Smooth muscle cell (in vitro differentiated cells): ENCODE data around the gene XXYLT1. TPM values are rescaled to one million over a fixed set of nuclear protein-coding genes. Genes with fewer than 3 reads are reported as not detected.

Source experiments
- DNase-seq: peaks from one replicate; lab custom pipeline; 2025; ENCODE audit not compliant: unreplicated experiment; lab: John Stamatoyannopoulos, UW
- H2AFZ ChIP-seq: fragments of 200-600 bp; sonication (generic); 2 replicates; pipeline ENCODE4 v1.6.0; 2016; ENCODE audit warnings: antibody characterized with exemption, low read depth, mild to moderate bottlenecking
- H3F3A ChIP-seq: fragments of 200-600 bp; sonication (generic); 2 replicates; pipeline ENCODE4 v1.6.0; 2017; ENCODE audit warnings: antibody characterized with exemption, low read depth
- H3K27ac ChIP-seq: fragments of 200-600 bp; sonication (generic); 2 replicates; pipeline ENCODE4 v1.5.1; 2016; ENCODE audit warnings: low read depth, mild to moderate bottlenecking
- H3K27me3 ChIP-seq: fragments of 200-600 bp; sonication (generic); 2 replicates; pipeline ENCODE4 v1.6.1; 2016; ENCODE audit warnings: low read depth, mild to moderate bottlenecking
- H3K36me3 ChIP-seq: fragments of 200-600 bp; sonication (generic); 2 replicates; pipeline ENCODE4 v1.5.1; 2016; ENCODE audit warnings: low read depth
- H3K4me1 ChIP-seq: fragments of 200-600 bp; sonication (generic); 2 replicates; pipeline ENCODE4 v1.5.1; 2016; ENCODE audit warnings: low read depth
- H3K4me2 ChIP-seq: fragments of 200-600 bp; sonication (generic); 2 replicates; pipeline ENCODE4 v1.6.0; 2016; ENCODE audit warnings: mild to moderate bottlenecking
- H3K4me3 ChIP-seq: fragments of 200-600 bp; sonication (generic); 2 replicates; pipeline ENCODE4 v1.5.1; 2016; ENCODE audit warnings: mild to moderate bottlenecking
- H3K79me2 ChIP-seq: fragments of 200-600 bp; sonication (generic); 2 replicates; pipeline ENCODE4 v1.6.0; 2016; ENCODE audit warnings: low read depth, mild to moderate bottlenecking
- H3K9ac ChIP-seq: fragments of 200-600 bp; sonication (generic); 2 replicates; pipeline ENCODE4 v1.6.0; 2016; ENCODE audit warnings: low read depth
- H3K9me3 ChIP-seq: fragments of 200-600 bp; sonication (generic); replicated peaks from 2 replicates; pipeline ENCODE4 v1.5.1; 2016; ENCODE audit warnings: low read depth
- H4K20me1 ChIP-seq: fragments of 200-600 bp; sonication (generic); 2 replicates; pipeline ENCODE4 v1.6.0; 2016; ENCODE audit warnings: low read depth
- CTCF ChIP-seq: fragments of 200-600 bp; sonication (generic); IDR thresholded peaks from 2 replicates; pipeline ENCODE4 v1.5.1; 2017; ENCODE audit warnings: borderline replicate concordance, mild to moderate bottlenecking, antibody characterized with exemption; ENCODE audit not compliant: insufficient read depth, poor library complexity, severe bottlenecking
- WGBS: methylation state at CpG from one replicate; pipeline ENCODE4 v1.1.7; 2016; ENCODE audit warnings: low lambda C conversion rate; 5-methylcytosine and 5-hydroxymethylcytosine counted together
- polyA plus RNA-seq: library from polyadenylated mRNA; unstranded; fragments of >200 nt; fragmentation: Nextera tagmentation; extraction: Ambion mirVana; gene quantifications from 2 replicates; pipeline ENCODE4 v1.2.1, GENCODE V29; 2016
- total RNA-seq: library from RNA; depleted of rRNA; stranded (reverse); fragments of >200 nt; gene quantifications from 2 replicates; pipeline ENCODE4 v1.2.3, GENCODE V29; 2014

Gene XXYLT1
- total and polyA plus RNA-seq, 2 experiments from 2014 or later, result 22.2 to 35.4 TPM

- H3K27me3 ChIP-seq, result no peaks in the 10 kb centered on the region
- H3K27ac ChIP-seq, result no peak overlapping the region
- no peak for DNase-seq
- H3K4me2 ChIP-seq, result no peak overlapping the region
- no peaks in the 10 kb centered on the region for H3K9me3 ChIP-seq
- H4K20me1 ChIP-seq, result no peaks in the 10 kb centered on the region
- H3K36me3 ChIP-seq, result no peaks in the 10 kb centered on the region
- 89% methylated on average over 14 of the region's 17 CpGs for WGBS
- no peak overlapping the region for H3K9ac ChIP-seq
- H3K4me3 ChIP-seq, result no peak overlapping the region
- no peak overlapping the region for H2AFZ ChIP-seq
- no peak for TF ChIP-seq CTCF
- H3K4me1 ChIP-seq, result no peaks in the 10 kb centered on the region
- peaks cover 12% of the 10 kb centered on the region for H3F3A ChIP-seq
- H3K79me2 ChIP-seq, result no peaks in the 10 kb centered on the region
Measured at GRCh38 chr3:195036203-195036505, 234.8 kb downstream of the XXYLT1 start.

GRCh38 chr3:195035345-195036202, 235.4 kb downstream of the XXYLT1 start:
- no peaks in the 10 kb centered on the region for H3K4me1 ChIP-seq
- H3K27me3 ChIP-seq, result no peaks in the 10 kb centered on the region
- H2AFZ ChIP-seq, result no peak overlapping the region
- no peak overlapping the region for H3K9ac ChIP-seq
- H3K4me3 ChIP-seq, result no peak overlapping the region
- DNase-seq, result no peak
- H3K36me3 ChIP-seq, result no peaks in the 10 kb centered on the region
- no peak overlapping the region for H3K27ac ChIP-seq
- TF ChIP-seq CTCF, result no peak
- no peak overlapping the region for H3K4me2 ChIP-seq
- H4K20me1 ChIP-seq, result no peaks in the 10 kb centered on the region
- peaks cover 12% of the 10 kb centered on the region for H3F3A ChIP-seq
- no peaks in the 10 kb centered on the region for H3K9me3 ChIP-seq
- H3K79me2 ChIP-seq, result no peaks in the 10 kb centered on the region
- 83% methylated on average over 37 of the region's 42 CpGs for WGBS

- Histone ChIP-seq H4K20me1 (no peaks in the 10 kb centered on the region), H3K4me2 (no peak overlapping the region), H3K9me3 (no peaks in the 10 kb centered on the region), H3K4me3 (no peak overlapping the region), H3K4me1 (no peaks in the 10 kb centered on the region), H3K79me2 (no peaks in the 10 kb centered on the region), H3K9ac (no peak overlapping the region), H3K36me3 (no peaks in the 10 kb centered on the region), H2AFZ (no peak overlapping the region), H3F3A (peaks cover 12% of the 10 kb centered on the region), H3K27me3 (no peaks in the 10 kb centered on the region), H3K27ac (no peak overlapping the region)
- no peak for DNase-seq
- no peak for TF ChIP-seq CTCF
- WGBS, result 97% methylated on average over 11 of the region's 11 CpGs
Measured at GRCh38 chr3:195034541-195034940, 236.4 kb downstream of the XXYLT1 start.

GRCh38 chr3:195034101-195034500, 236.9 kb downstream of the XXYLT1 start:
- Histone ChIP-seq H3F3A (peaks cover 12% of the 10 kb centered on the region), H3K79me2 (no peaks in the 10 kb centered on the region), H2AFZ (no peak overlapping the region), H3K36me3 (no peaks in the 10 kb centered on the region), H3K9me3 (no peaks in the 10 kb centered on the region), H3K27me3 (no peaks in the 10 kb centered on the region), H3K4me1 (no peaks in the 10 kb centered on the region), H3K27ac (no peak overlapping the region), H3K9ac (no peak overlapping the region), H3K4me3 (no peak overlapping the region), H4K20me1 (no peaks in the 10 kb centered on the region), H3K4me2 (no peak overlapping the region)
- TF ChIP-seq CTCF, result no peak
- 84% methylated on average over 9 of the region's 9 CpGs for WGBS
- DNase-seq, result no peak
